ENCODE measurements around the gene MED4.

Gene MED4, protein sequence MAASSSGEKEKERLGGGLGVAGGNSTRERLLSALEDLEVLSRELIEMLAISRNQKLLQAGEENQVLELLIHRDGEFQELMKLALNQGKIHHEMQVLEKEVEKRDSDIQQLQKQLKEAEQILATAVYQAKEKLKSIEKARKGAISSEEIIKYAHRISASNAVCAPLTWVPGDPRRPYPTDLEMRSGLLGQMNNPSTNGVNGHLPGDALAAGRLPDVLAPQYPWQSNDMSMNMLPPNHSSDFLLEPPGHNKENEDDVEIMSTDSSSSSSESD

DNA sequence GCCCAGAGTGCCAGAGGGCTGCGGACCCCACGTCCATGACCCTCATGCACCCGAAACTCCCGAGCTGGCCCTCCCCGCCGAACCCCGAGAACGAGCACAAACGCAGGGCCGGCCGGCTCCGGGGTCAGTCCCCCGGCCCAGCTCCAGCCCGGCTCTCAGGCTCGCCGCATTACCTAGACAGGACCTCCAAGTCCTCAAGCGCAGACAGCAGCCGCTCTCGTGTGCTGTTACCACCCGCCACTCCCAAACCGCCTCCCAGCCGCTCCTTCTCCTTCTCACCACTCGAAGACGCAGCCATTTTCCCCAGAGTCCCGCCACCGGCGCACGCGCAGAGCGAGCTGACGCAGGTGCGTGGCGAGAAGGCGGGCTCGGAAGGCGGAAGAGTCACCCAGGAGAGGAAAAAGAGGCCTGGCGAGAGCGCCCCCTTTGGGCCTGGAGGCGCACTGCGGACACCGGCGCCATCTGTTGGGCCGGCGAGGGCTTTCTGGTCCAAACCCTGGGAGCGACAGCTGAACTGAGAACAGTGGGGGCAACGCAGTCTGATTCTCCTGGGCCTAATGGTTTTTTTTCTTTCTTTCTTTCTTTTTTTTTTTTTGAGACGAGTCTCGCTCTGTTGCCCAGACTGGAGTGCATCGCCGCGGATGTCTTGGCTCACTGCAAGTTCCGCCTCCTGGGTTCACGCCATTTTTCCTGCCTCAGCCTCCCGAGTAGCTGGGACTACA lies at the start of gene MED4:
Gene MED4, minus strand, starts transcription at position 324 of the 722 bp plus-strand sequence. Its CDS starts 26 bp downstream, at position 298.
- DNase-seq: peak; percentile 92 to 99 (median 97)

DNA sequence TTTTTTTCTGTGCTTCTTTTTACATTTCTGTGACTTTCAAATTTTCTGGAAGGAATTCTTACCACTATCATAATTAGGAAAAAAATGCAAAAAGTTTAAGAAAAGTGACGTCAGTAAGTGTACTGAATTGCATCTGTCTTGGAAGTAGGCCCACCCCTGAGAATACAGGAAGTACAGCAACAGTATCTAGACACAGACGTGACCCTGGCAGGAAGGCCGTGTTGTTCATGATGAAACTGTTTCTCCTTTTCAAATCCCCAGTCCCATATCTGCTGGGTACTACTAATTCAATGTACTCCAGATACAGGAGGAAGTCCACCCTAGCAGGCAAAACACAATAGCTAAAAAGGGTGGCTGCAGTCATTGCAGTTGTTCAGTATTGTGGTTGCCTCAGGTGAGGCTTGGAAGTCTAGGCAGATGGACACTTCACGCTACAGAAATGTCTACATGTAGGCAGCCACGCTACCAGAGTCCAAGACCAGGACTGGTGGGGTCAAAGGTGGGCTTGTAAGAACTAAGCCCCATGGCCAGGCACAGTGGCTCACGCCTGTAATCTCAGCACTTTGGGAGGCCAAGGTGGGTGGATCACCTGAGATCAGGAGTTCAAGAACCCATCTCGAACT lies 49.6 kb upstream of the MED4 start:
- no peak for DNase-seq

GRCh38 chr13:48142436-48142835 lies 47.5 kb upstream of the MED4 start:
- DNase-seq: no peak

GRCh38 chr13:48138270-48138669 lies 43.4 kb upstream of the MED4 start:
- no peak for DNase-seq

DNA sequence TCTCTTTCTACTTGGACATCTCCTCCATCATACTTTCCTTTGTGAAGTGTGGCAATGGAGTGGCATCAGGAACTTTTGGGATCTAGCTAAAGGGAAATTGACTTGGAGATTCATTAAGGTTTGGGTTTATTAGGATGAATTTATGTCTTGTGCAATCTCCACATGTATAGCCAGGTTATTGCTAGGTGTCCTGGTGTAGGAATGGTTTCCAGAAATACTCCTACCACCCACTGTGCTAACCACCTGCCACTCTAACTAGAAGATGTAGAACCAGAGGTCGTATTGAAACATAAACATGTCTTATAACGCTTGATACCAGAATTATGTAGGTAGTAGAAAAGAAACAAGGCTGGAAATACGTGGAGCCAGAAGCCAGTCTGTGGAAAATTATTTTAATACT lies 38.1 kb upstream of the MED4 start:
- DNase-seq: no peak

GRCh38 chr13:48131533-48131932 lies 36.6 kb upstream of the MED4 start:
- no peak for DNase-seq

- DNase-seq: peak in 2 of 4 experiments; percentile 3 to 16
Observed at GRCh38 chr13:48126944-48127830, 32.3 kb upstream of the MED4 start.

GRCh38 chr13:48125794-48126228 lies 30.9 kb upstream of the MED4 start:
- no peak for DNase-seq

DNA sequence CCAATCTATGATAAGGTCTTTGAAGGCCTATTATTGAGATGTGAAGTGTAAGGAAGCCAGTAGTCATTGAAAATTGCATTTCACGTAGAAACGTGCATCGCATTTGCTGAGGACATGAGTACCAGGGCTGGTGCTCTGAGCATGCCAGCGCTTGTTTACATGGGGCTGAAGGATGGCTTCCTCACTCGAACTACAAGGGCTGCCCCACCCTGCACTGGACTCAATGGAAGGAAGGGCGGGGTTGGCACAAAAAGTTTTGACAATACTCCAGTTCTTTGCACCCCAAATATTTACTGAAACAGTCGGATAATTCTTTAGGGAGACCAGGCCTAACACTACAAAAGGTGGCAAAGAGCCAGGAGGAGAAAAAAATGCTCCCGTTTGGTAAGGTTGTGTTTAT lies 28.9 kb upstream of the MED4 start:
- no peak for DNase-seq

DNA sequence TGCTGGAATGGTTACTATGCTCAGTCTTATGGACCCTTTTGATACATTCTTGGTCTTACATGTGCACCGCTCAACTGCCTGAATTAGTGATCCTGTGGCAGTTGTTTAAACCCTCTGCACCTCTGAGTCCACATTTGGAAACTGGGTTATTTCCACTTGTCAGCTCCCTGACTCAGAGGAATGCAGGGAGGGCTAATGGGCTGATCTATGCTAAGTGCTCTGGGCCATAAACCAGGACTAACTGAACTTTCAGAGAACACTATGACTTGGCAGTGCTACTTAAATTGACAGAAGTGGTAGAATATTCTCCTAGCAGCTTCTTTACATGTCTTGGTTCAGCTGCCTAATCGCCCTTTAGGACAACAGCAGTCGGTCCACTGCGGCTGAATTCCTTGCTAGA lies 26.8 kb upstream of the MED4 start:
- no peak for DNase-seq

- DNase-seq: no peak
Observed at GRCh38 chr13:48120241-48120640, 25.3 kb upstream of the MED4 start.

GRCh38 chr13:48118030-48118429 lies 23.1 kb upstream of the MED4 start:
- DNase-seq: no peak

DNA sequence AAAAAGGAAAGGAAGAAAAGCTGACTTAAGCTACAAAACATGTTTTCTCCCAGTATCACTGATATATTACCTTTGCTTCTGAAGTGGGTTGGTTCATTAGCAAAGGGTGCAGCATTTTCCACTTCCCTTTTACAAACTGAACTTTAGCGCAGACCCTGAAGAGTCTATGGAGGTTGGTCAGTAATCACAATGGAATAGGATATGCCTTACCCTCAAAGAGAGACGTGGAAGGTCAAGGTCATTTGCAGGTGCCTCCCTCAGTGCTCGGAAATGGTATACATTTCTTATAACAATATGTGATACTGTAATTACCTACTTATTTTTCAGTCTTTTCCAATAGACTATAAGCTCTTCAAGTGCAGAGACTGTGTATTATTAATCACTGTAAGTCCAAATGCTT lies 21.9 kb upstream of the MED4 start:
- DNase-seq: no peak

DNA sequence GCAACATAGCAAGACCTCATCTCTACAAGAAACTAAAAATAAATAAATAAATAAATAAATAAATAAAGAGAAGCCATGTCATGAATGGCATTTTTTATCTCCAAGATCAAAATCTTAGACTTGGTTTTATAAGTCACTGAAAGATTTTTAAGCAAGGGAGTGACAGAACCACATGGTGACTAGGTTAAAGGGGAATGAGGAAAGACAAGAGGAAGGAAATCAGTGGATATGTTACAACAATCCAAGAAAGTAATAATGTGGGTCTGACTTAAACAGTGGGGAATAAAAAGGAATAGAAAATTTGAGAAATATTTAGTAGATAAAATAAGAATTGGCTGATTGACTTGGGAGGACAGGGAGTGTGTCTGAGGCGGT lies 18.8 kb upstream of the MED4 start:
- DNase-seq: no peak

DNA sequence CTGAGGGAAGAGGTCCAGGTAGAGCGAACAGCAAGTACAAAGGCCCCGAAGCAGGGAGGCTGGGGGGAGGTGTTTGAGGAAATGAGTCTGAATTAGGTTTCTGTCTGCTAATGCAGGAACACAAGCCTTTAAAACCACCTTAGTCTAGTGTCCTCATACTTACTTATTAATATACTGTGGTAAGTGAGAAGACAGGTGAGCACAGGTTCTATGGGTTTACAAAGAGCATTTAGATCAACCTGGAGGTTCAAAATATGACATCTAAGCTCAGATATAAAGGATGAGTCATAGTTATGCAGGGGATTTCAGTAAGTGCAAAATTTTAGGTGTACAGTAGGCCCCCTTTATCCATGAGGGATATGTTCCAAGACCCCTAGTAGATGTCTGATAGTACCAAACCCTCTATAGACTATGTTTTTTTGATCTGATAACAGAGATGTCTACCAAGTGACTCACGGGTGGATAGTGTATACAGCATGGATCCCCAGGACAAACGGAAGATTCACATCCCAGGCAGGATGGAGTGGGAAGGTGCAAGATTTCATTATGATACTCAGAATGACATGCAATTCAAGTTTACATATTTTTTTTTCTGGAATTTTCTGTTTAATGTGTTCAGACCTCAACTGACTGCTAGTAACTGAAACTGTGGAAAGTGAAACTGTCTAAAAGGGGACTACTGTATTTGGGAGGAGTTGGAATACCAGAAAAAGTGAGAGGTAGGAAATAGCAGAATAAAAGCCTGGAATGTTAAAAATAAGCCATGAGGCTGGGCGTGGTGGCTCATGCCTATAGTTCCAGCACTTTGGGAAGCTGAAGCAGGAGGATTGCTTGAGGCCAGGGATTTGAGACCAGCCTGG lies 18.2 kb upstream of the MED4 start:
- no peak for DNase-seq

GRCh38 chr13:48110931-48111721 lies 16.2 kb upstream of the MED4 start:
- DNase-seq: no peak

- DNase-seq: no peak
Observed at GRCh38 chr13:48110132-48110868, 15.4 kb upstream of the MED4 start.

- no peak for DNase-seq
Observed at GRCh38 chr13:48108106-48108505, 13.2 kb upstream of the MED4 start.

DNA sequence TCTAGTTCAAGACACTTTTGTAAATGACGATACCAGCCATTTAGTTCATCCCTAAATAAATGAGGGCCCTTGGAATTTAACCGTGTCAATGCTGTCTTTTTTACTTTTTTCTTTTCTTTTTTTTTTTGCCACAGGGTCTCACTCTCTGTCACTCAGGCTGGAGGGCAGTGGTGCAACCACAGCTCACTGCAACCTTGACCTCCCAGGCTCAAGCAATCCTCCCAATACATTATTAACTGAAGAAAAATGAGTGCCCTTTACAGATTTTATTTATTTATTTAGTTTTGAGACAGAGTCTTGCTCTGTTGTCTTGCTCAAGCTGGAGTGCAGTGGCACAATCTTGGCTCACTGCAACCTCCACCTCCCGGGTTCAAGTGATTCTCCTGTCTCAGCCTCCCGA lies 2.9 kb upstream of the MED4 start:
- DNase-seq: no peak

DNA sequence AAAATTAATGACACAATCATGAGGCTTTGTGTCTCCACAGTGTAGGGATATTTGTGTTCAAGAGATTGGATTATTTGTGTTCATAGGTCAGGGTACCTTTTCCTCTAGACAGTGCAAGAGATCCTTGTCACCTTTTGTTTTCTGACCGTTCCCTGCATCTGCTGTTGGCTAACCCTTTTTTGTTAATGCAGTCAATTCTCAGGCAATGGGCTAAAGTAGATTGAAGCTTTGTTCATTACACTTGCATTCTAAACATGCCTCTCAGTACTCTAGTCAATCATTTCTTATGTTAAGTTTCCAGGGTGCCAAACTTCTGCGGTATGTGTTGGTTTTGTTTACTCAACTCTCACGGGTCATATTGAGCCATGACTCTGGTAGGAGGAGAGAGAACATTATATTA lies 1.8 kb upstream of the MED4 start:
- no peak for DNase-seq

- no peak for DNase-seq
Observed at GRCh38 chr13:48094404-48094780, 512 bp downstream of the MED4 start.

Measured in activated CD4-positive, CD25-positive, alpha-beta regulatory T cell (primary cell).